ENCODE data around the gene TLR8. TPM values are rescaled to one million over a fixed set of nuclear protein-coding genes. Genes with fewer than 3 reads are reported as not detected.

TLR8 gene
- total and polyA plus RNA-seq, 4 donors = 0.91 to 27.1 (median 5.9) TPM

- 86 to 94% methylated on average over 5 of the region's 5 CpGs for WGBS, 2 donors
- Histone ChIP-seq H3K36me3 (ENCODE audit: control insufficient read depth in 4 of 4, insufficient read depth in 4 of 4, low read length in 4 of 4) (no peaks in the 10 kb centered on the region), H3K4me1 (ENCODE audit: control insufficient read depth in 5 of 5, insufficient read depth in 5 of 5, low read length in 5 of 5) (no peaks in the 10 kb centered on the region), H3K27ac (ENCODE audit: low read depth in 1 of 2, low read length in 1 of 2) (no peak overlapping the region), H3K9ac (ENCODE audit: insufficient read depth in 1 of 2, low read length in 2 of 2) (no peak overlapping the region), H3K9me3 (ENCODE audit: control insufficient read depth in 4 of 4, insufficient read depth in 3 of 4, low read length in 3 of 4) (no peaks in the 10 kb centered on the region), H3K4me3 (no peak overlapping the region), H3K27me3 (ENCODE audit: control insufficient read depth in 3 of 3, insufficient read depth in 3 of 3, low read length in 2 of 3) (peaks cover 0 to 16% (median 13%) of the 10 kb centered on the region in 3 donors)
- no peak for TF ChIP-seq CTCF (IDR thresholded peaks at IDR 0.05; ENCODE audit: control extremely low read depth, extremely low read depth)
- no peak for ATAC-seq (ENCODE audit: insufficient read depth, low FRiP score)
- DNase-seq = no peak
Observed at GRCh38 chrX:12898073-12898472, 8.3 kb upstream of the TLR8 start.

- no peak for ATAC-seq (ENCODE audit: insufficient read depth, low FRiP score)
- 51 to 78% methylated on average over 7 of the region's 7 CpGs for WGBS, 2 donors
- DNase-seq = no peak
- peaks cover 0 to 16% (median 13%) of the 10 kb centered on the region in 3 donors for H3K27me3 ChIP-seq (ENCODE audit: control insufficient read depth in 3 of 3, insufficient read depth in 3 of 3, low read length in 2 of 3)
- no peak overlapping the region for H3K4me3 ChIP-seq
- no peaks in the 10 kb centered on the region for H3K9me3 ChIP-seq (ENCODE audit: control insufficient read depth in 4 of 4, insufficient read depth in 3 of 4, low read length in 3 of 4)
- H3K36me3 ChIP-seq (ENCODE audit: control insufficient read depth in 4 of 4, insufficient read depth in 4 of 4, low read length in 4 of 4) = no peaks in the 10 kb centered on the region
- H3K9ac ChIP-seq (ENCODE audit: insufficient read depth in 1 of 2, low read length in 2 of 2) = no peak overlapping the region
- H3K27ac ChIP-seq (ENCODE audit: low read depth in 1 of 2, low read length in 1 of 2) = no peak overlapping the region
- TF ChIP-seq CTCF (IDR thresholded peaks at IDR 0.05; ENCODE audit: control extremely low read depth, extremely low read depth) = no peak
- H3K4me1 ChIP-seq (ENCODE audit: control insufficient read depth in 5 of 5, insufficient read depth in 5 of 5, low read length in 5 of 5) = no peaks in the 10 kb centered on the region
Observed at GRCh38 chrX:12899506-12899905, 6.9 kb upstream of the TLR8 start.

- ATAC-seq (ENCODE audit: insufficient read depth, low FRiP score) (peak; percentile 55), DNase-seq (peak; percentile 58 to 67 (median 67))
- no peak overlapping the region for H3K4me3 ChIP-seq
- no peaks in the 10 kb centered on the region for H3K9me3 ChIP-seq (ENCODE audit: control insufficient read depth in 4 of 4, insufficient read depth in 3 of 4, low read length in 3 of 4)
- H3K4me1 ChIP-seq (ENCODE audit: control insufficient read depth in 5 of 5, insufficient read depth in 5 of 5, low read length in 5 of 5) = no peaks in the 10 kb centered on the region
- no peaks in the 10 kb centered on the region for H3K36me3 ChIP-seq (ENCODE audit: control insufficient read depth in 4 of 4, insufficient read depth in 4 of 4, low read length in 4 of 4)
- 14 to 18% methylated on average over 10 of the region's 10 CpGs for WGBS, 2 donors
- peak; percentile 55 for TF ChIP-seq CTCF (IDR thresholded peaks at IDR 0.05; ENCODE audit: control extremely low read depth, extremely low read depth)
- H3K27me3 ChIP-seq (ENCODE audit: control insufficient read depth in 3 of 3, insufficient read depth in 3 of 3, low read length in 2 of 3) = peaks cover 0 to 16% (median 15%) of the 10 kb centered on the region in 3 donors
- H3K27ac ChIP-seq (ENCODE audit: low read depth in 1 of 2, low read length in 1 of 2) = no peak overlapping the region
- H3K9ac ChIP-seq (ENCODE audit: insufficient read depth in 1 of 2, low read length in 2 of 2) = no peak overlapping the region
Observed at GRCh38 chrX:12901486-12901885, 4.9 kb upstream of the TLR8 start.

- 54 to 65% methylated on average over 8 of the region's 8 CpGs for WGBS, 2 donors
- TF ChIP-seq CTCF (IDR thresholded peaks at IDR 0.05; ENCODE audit: control extremely low read depth, extremely low read depth) = no peak
Observed at GRCh38 chrX:12903646-12904045, 2.8 kb upstream of the TLR8 start.

More at GRCh38 chrX:12903646-12904045, 2.8 kb upstream of the TLR8 start:
- DNase-seq (peak; percentile 27 to 43 (median 33)), ATAC-seq (ENCODE audit: insufficient read depth, low FRiP score) (no peak)
- Histone ChIP-seq H3K27me3 (ENCODE audit: control insufficient read depth in 3 of 3, insufficient read depth in 3 of 3, low read length in 2 of 3) (peaks cover 0 to 10% (median 9%) of the 10 kb centered on the region in 3 donors), H3K27ac (ENCODE audit: low read depth in 1 of 2, low read length in 1 of 2) (no peak overlapping the region), H3K4me3 (no peak overlapping the region), H3K4me1 (ENCODE audit: control insufficient read depth in 5 of 5, insufficient read depth in 5 of 5, low read length in 5 of 5) (no peaks in the 10 kb centered on the region), H3K9ac (ENCODE audit: insufficient read depth in 1 of 2, low read length in 2 of 2) (no peak overlapping the region), H3K36me3 (ENCODE audit: control insufficient read depth in 4 of 4, insufficient read depth in 4 of 4, low read length in 4 of 4) (no peaks in the 10 kb centered on the region), H3K9me3 (ENCODE audit: control insufficient read depth in 4 of 4, insufficient read depth in 3 of 4, low read length in 3 of 4) (no peaks in the 10 kb centered on the region)
